Stimulated activated CD4-positive, alpha-beta T cell treated with anti-CD3 and anti-CD28 coated beads, Interleukin-12 subunit alpha, Interleukin-12 subunit beta, amount 100 ng/mL, for 24 hours (primary cell): ENCODE data around the gene SLC12A7.
"Not testable (repeated sequence)": the region's sequence is repeated elsewhere in the genome, so short reads cannot be mapped to it uniquely, and the experiment has no call there.

Experiments used
- DNase-seq, 2 experiments: peaks; one replicate each; pipeline ENCODE4 v3.0.0-alpha.2; 2020; ENCODE audit warnings: low read depth in 2 of 2

The SLC12A7 gene

DNA sequence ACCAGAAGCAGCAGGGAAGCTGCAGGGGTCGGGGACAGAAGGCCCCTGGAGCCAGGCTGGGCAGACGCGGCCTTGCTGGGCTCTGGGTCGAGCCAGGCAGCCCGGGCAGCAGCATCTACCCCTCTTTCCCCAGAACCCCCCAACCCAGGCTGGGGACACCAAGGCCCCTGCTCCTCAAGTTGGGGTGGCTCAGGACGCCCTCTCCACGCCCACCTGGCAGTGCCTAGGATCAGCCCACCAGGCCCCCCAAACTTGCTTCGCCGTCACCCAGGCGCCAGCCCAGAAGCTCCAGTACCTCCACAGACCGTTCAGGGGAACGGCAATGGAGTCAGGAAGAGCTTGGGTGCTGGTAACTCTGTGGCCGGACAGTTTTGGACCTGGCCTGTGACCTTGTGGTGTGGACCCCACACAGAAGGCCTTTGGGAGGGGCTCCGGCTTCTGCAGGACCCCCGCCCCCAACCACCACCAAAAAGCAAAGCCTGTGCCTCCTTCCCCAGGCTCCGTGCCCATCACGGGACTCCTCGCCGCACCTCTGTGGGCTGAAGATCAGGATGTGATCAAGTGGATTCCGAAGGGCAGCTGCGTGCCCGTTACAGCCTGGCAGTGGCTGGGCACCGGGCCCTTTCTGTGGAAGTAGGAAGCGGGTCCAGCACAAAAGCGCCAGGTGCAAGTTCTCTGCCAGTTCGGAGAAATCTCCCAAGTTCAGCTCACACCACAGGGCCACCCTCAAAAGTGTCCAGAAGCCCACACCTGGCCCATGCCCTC lies 2.1 kb downstream of the SLC12A7 start:
- no peak for DNase-seq

DNA sequence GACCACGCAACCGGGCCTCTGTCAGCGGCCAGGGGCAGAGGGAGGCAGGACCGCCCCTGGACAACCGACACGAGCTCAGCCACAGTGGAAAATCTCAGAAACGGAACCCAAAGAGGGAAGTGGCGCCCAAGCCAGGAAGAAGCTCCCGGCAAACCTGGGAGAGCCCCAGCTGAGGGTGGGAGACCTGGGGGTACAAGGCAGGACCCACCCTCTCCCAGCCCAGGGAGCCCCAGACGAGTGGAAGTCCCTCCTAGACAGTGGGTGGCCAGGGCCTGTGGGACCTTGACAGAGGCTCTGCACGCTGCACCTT lies 3.0 kb downstream of the SLC12A7 start:
- no peak for DNase-seq

DNA sequence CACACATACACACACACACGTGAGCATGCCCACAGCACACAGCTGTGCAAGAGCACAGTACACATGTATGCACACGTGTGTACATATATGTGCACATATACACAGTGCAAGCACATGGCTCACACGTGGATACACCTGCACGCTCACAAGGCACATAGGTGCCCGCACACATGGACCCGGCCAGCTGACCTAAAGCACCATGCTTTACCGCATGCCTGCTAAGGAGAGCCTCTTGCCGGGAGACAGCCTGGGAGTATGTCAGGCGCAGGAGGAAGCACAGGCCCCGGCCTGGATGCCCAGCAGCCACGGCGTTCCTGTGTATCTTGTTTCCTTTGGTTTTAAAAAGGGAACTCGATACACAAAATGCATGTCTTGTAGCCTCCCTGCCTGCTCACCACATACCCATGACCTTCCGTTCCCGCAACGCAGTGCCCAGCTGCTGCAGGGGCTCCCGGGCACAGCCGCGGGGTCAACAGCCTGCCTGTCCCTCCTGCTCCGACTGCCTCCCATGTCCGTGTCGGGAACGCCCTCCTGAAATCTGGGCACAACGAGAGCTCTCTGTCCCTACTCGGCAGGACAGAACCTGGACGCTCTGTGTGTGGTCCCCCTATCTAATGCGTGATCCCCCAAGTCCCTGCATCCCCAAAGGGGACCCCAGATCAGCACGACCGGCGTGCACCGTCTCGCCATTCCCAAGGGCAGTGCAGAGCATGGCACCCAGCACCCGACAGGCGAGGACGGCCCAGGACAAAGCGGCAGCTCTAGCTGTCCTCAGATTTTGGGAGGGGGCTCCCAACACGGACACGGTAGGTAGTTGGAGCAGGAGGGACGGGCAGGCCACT lies 3.6 kb downstream of the SLC12A7 start:
- no peak for DNase-seq

DNA sequence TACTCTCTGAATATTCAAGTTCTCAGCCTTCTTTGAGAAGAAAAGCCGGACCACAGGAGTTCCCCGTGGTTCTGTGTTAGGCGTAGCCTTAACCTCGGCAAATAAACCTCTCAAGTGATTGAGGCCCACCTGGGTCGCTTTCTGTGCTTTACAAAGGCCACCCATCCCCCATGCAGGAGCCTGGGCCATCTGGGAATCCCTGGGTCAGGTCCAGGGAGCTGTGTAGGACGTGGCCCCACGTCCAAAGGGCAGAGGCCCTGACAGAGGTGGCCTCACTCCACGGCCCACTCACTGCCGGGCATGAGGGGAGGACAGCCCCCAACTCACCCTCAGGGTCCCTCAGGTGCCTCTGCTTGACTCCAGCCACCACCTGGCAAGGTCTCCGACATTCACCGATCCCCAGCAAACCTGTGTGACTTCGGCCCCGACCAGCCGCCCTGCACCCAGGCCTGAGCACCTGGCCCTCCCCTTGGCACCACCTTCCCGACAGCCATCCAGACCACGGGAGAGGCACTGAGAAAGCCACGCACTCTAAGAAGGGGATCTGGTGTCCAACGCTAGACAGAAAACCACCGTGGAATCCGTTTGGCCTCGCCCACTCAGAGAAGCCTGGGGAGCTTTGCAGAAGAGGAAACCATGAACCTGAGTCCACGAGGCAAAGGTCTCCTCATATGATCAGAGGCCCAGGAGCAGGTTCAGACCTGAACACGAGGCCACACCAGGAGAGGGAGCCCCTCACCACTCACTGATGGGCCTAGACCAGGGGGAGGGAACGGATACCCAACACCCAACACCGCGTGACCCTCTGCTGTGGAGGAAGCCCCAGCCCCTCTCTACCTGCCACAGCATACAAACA lies 4.5 kb downstream of the SLC12A7 start:
- DNase-seq: no peak

DNA sequence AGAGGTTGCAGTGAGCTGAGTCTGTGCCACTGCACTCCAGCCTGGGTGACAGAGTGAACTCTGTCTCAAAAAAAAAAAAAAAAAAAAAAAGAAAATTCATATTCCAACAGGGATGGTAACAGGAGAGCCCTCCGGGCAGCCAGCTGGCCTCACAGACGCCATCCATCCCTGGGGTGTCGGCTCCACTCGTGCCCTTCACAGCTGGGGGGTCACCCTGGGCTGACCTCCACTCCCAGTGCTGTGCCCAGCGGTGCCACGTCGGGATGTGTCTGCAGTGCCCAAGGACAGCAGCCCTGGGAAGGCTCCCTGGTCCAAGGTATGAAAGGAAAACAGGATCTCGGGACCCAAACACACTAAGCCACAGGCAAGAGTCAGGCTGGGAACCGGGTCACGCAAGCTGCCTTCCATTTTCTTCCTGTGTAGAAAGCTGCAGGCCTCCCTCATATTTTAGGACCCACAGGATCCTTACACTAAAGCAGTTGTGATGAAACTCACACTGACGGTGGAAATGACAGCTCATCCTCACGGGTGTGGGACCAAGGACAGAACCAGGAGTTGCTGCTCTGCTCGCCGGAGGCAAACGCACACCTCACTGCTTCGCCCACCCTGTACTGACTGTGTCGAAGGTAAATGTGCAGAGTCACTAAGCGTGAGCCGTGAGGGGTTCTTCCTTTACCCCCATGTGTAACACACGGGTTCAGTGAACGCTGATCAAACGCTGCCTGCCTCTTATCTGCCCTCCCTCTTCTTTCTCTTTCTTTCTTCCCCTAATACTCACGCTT lies 5.3 kb downstream of the SLC12A7 start:
- no peak for DNase-seq

DNA sequence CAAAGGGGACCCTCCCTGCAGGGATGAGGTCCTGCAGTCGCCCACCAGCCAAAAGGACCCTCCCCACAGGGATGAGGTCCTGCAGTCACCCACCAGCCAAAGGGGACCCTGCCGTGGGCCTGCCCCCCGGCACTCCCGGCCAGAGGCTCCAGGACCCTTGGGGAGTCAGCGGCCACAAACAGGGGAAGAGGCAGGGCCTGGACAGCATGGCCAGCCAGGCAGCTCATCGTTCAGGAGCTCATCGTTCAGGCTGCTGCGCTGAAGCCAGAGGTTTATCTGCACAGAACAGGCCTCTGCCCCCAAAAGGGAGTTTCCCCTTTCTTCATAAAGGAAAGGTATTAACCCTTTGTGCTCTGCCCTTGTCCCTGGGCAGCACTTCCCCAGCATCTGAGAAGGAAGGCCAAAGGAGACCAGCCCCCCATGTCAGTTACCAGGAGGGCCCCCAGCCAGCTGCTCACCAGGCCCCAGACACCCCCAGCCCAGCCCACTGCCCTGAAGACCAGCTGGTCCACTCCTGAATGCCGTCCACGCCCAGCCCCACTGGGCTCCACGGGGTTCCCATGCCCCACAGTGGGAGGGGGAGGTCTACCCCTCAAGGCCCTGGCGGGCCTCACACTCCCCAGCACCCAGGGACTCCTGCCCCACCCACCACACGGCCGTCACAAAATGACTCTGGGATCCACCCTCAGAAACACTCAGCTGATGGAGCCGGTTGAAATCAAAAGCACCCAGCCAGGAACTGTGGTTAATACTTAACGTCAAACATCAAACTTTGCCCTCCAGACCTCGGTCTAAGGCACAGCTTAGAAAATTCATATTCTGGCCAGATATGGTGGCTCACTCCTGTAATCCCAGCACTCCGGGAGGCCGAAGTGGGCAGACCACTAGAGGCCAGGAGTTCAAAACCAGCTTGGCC lies 6.3 kb downstream of the SLC12A7 start:
- DNase-seq: peak in 1 of 2 experiments; percentile 38

DNA sequence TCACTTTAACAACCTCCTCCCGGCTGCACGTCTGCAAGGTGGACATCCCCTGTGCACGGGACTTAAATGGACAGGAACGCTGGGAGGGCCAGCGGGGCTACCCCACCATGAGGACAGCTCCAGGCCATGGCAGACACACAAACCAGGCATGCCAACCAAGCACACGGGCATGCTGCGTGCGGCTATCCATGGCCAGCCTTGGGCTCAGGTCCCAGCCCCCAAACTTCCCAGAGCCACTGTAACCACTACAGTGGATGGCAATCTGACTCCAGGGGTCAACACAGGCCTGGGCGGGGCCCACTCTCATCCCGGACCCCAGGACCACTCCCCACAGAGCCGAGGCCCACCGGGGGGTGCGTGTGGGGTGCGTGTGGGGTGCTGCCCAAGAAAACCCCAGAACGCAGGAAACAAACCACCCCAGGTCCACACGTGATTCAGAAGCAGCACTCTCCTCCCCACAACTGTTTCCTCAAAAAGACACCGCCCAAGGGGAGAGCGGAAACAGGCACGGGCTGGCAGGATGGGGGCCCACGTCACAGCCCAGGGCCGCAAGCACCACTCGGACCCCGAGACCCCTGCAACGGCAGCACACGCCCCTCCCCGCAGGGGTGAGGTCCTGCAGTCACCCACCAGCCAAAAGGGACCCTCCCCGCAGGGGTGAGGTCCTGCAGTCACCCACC lies 7.4 kb downstream of the SLC12A7 start:
- DNase-seq: no peak

DNA sequence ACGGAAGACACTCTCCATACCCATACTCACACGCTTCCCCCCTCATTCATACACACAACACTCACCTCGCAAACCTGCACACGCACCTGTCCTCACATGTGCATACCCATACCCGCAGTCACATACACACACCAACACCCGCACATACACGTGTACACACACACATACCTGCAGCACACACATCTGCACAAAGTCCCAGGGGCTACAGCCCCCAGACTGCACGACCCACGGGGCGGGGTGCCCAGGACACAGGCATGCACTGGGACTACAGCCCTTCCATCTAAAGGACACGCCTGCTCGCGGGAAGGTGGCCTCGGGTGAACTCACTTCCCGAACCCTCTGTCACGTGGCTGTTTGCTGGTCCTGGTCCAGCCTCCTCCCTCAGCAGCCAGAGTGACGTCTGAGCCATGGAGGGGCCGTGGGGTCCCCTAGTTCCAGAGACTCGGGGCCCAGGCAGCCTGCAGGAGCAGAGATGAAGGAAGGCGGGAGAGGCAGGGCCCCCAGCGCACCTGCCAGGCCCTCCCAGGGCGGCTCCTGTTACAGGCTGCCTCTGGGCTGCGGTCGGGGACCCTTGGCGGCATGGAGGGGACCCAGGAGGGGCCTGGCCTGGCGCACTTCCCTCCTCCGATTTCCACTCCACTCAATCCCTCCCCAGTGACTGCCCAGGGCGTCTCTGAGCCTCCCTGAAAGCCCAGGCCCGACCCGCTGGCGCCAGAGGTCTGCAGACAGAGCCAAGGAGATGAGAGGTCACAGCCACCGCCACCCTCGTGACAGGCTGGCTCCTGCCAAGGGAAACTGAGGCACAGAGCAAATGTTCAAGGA lies 8.1 kb downstream of the SLC12A7 start:
- no peak for DNase-seq

DNA sequence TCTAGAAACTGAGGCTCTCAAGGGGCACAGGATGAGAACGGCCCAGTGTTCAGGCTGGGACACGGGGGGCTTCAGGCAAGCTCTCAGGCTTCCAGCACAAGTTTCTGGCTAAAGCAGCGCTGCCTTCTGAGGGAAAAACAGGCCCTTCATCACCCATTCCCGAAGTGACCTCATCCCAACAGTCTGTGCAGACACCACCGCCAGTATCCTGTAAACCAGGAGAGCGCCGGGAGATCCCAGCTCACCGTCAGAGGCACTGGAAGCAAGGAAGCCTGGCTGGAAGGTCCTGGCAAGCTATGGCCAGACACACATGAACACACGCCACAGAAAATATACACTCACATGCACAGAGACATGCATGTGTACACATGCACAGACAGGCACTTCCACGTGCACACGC lies 8.8 kb downstream of the SLC12A7 start:
- no peak for DNase-seq

DNA sequence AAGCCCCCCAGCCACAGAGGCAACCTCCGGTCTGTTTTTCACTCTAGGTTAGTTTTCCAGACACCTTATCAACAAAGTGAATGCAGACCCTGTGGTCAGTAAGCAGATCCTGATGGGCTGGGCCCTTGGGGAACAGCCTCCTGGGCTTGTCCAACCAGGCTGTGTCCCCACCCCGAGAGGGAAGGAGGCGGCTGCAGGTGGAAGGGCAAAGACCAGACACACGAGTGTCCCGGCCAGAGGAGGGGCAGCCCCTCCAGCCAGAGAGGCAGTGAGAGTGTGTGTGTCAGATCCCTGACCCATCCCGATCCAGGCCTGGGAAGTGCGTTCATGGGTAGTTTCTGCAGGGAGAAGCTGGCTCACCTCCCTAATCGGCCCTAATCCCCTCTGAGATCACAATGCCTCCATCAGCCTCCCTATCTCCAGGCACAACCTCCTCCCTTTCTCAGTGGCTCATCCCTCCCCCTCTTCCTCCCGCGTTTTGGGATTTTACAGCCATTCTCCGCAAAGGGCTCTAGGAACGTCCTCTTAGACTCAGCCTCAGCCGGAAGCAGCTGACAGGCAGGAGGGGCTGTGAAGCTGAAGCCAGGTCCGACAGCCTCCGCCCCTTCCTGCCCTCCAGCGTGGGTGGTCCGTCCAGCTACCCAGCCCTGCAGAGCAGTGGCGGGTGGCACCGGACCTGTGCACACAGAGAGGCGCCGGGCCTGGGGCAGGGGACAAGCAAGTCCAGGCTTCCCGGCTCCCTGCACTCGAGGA lies 9.7 kb downstream of the SLC12A7 start:
- DNase-seq: no peak

DNA sequence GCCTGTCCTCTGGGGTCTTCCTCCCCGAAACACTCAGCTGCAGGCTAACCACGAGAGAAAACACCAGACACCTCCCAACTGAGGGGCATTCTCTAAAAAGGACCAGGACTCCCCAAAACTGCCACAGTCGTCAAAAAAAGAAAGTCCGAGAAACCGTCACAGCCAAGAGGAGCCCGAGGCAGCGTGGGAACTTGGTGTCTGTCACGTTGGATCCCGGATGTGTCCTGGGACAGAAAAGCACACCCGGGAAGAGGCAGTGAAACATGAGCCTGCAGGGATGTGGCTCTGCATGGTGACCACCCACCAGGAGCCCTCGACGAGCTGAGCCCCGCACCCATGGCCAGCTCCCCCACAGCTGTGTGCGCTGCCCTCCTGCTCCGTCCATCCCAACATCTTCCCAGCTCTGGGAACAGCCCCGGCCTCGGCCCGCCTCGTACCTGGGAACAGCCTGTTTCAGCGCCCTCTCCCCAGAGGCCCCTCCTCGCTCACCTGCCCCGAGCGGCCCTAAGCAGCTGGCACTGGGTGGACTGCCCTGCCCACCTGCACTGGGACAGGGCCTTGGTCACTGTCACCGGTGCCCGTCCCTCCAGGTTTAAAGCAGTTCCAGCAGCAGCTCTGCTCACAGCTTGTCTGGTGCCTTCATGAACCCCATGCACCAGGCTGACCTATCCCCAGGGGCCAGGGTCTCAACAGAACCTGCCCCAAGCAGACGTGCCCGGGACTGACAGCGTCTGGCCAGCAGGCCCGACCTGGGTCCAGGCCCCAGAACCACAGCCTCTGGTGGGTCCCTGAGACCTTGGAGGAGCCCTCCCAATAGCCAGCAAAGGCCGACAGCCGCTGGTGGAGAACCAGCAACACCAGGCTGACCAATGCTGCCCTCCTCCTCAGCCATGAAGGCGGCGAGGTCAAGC lies 10.9 kb downstream of the SLC12A7 start:
- DNase-seq: no peak

DNA sequence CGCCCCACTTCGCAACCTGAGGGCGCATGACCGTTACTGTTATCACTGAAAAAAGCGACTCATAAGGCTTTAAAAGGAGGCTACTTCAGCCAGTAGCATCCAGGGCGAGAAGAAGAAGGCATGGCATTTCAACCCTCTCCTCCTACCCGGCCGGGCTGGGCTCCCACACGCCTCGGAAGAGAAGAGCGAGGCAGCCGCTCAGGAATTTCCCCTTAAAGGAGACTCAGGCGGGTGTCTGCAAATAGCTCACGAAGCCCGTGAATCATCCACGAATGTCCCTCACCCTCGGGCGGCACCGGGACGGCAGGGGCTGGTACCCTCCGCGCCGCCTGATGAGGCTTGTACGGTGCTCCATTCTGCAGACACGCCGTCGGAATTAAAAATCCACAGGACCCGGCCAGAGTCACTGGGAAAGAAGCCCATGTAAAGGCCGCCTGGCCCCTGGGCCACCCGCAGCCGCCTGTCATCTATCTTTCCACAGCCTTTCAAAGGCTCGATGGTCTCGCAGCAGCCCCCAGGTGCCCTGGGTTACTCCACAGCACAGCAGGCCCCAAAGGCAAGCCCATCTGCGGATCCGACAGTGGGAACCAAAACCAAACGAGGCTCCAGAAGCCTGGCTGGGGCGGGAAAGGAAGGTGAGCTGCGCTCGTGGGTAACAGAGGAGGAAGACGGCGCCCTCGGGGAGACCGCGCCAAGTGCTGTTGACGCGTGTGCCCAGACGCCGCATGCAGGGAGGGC lies 11.8 kb downstream of the SLC12A7 start:
- no peak for DNase-seq

DNA sequence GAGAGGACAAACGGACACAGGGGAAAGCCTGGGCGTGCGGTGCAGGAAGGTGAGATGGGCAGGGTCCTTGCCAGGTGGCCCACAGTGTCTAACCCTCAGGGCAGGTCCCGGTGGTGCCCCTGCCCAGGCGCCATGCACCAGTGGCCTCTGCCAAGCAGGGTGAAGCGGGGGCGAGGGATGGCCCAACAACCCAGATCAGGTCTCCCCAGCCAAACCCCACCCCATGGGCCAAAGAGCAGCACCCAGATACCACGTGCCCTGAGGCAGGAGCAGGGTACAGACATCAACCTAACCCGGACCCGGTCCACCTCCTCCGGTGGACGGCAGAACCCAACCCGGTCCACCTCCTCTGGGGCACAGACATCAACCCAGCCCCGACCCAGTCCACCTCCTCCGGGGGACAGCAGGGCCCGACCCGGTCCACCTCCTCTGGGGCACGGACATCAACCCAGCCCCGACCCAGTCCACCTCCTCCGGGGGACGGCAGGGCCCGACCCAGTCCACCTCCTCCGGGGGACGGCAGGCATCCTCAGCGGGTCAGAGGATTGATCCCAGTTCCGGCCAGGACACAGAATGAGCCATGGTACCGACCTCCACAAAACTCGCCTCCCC lies 12.8 kb downstream of the SLC12A7 start:
- no peak for DNase-seq

DNA sequence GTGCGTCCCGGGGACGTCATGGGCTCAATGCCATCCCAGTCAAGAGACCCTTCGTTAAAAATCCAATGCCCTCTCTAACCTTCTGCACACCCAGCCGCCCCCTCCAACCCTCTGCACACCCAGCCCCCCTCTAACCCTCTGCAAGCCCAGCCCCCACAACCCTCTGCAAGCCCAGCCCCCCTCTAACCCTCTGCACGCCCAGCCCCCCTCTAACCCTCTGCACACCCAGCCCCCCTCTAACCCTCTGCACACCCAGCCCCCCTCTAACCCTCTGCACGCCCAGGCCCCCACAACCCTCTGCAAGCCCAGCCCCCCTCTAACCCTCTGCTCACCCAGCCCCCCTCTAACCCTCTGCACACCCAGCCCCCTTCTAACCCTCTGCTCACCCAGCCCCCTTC lies 13.9 kb downstream of the SLC12A7 start:
- DNase-seq: not testable (repeated sequence)

DNA sequence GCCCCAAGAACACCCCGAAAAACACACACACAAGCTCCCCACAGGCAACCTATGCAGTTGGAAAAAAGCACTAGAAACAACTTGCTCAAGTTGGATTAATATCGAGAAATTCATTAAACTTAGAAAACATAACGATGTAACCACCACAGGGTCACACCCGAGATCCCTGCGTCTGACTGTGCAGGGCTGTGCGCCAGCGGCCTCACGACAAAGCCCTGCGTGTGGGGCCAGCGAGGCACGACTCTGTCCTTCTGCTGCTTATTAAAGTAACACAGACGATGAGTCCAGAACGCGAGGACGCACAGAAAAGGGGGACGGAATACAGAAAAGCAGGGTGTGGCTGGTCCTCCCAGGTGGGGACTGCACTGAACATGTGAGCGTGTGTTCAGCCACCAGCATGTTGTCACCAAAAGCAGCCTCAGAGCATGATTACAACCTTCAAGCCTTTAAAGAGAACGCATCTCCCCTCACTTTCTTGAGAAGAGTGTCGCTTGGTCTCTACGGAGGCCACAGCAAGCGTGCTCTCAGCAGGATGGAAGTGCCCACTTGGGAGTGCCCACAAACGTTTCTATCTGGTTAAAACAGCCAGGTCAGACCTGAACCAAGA lies 14.4 kb downstream of the SLC12A7 start:
- DNase-seq: no peak

DNA sequence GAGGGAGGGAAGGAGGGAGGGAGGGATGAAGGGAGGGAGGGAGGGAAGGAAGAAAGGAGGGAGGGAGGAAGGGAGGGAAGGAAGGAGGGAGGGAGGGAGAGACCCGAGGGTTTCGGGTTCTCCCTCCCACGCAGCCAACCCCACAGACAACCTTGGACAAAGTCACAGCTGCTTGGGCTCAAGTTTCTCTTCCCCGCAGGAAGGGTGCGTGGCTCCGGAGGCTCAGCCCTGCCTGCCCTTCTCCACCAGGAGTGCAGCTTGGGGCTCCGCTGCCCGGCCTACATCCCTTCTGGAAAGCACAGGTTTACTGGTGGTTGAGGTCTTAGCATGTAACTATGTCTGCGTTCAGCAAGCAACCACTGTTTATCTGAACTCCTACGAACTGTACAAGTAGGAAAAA lies 15.0 kb downstream of the SLC12A7 start:
- no peak for DNase-seq
